NT2/D1 (cell line): ENCODE measurements around the gene TRPC4.

Experiments used
- SUZ12 ChIP-seq: IDR thresholded peaks from 2 replicates; pipeline ENCODE4 v1.6.1; 2011; ENCODE audit not compliant: insufficient read length, insufficient read depth; ENCODE audit errors: extremely low read depth
- YY1 ChIP-seq: IDR thresholded peaks from 2 replicates; pipeline ENCODE4 v1.6.1; 2011; ENCODE audit not compliant: insufficient read length, insufficient read depth
- ZNF274 ChIP-seq: IDR thresholded peaks from 2 replicates; pipeline ENCODE4 v1.6.1; 2011; ENCODE audit warnings: mild to moderate bottlenecking, low read depth, low read length

DNA sequence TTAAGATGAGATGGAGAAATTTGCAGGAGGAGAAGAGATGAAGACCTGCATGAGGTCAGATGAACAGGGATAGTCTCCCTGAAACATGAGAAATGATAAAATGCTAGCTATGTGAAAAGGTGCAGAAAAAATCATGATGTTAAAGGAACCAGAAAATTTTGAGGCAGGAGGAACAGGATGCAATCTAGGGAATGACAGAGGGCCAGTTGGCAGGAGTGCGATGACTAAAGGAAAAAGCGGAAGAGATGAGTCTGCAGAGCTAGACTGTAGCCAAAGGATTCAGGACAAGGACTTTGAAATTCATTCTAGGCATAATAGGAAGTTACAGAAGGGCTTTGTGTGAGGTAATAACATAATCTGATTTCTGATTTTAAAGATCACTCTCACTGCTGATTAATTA is 77.9 kb downstream of the TRPC4 start:
- no peak for TF ChIP-seq YY1
- TF ChIP-seq ZNF274, result no peak
- TF ChIP-seq SUZ12, result no peak
